NCI-H2081 (cell line): Measurements from ENCODE around the gene DPP6.

Experiments
- DNase-seq, 2 experiments: peaks; one replicate each; lab custom pipeline; 2025; lab: John Stamatoyannopoulos, UW

The DPP6 gene

GRCh38 chr7:154338701-154339506 is 286.7 kb downstream of the DPP6 start:
- DNase-seq, result no peak

GRCh38 chr7:154342971-154343633 is 290.9 kb downstream of the DPP6 start:
- no peak for DNase-seq

GRCh38 chr7:154343778-154344412 is 291.7 kb downstream of the DPP6 start:
- no peak for DNase-seq

- DNase-seq, result no peak
Measured at GRCh38 chr7:154345093-154345492, 292.9 kb downstream of the DPP6 start.

GRCh38 chr7:154347700-154348266 is 295.6 kb downstream of the DPP6 start:
- DNase-seq, result no peak

- DNase-seq, result no peak
Measured at GRCh38 chr7:154350892-154351291, 298.7 kb downstream of the DPP6 start.

- DNase-seq, result peak; percentile 52 to 75
Measured at GRCh38 chr7:154353355-154353767, 301.2 kb downstream of the DPP6 start.

- no peak for DNase-seq
Measured at GRCh38 chr7:154364170-154364569, 312.0 kb downstream of the DPP6 start.

GRCh38 chr7:154371424-154371823 is 319.2 kb downstream of the DPP6 start:
- no peak for DNase-seq

GRCh38 chr7:154372011-154372601 is 319.9 kb downstream of the DPP6 start:
- DNase-seq, result no peak

GRCh38 chr7:154373956-154374355 is 321.8 kb downstream of the DPP6 start:
- no peak for DNase-seq

GRCh38 chr7:154375956-154376355 is 323.8 kb downstream of the DPP6 start:
- DNase-seq, result no peak

- DNase-seq, result no peak
Measured at GRCh38 chr7:154380771-154381170, 328.6 kb downstream of the DPP6 start.

- DNase-seq, result no peak
Measured at GRCh38 chr7:154383045-154383444, 330.8 kb downstream of the DPP6 start.

GRCh38 chr7:154385214-154385613 is 333.0 kb downstream of the DPP6 start:
- no peak for DNase-seq

GRCh38 chr7:154387252-154387651 is 335.1 kb downstream of the DPP6 start:
- DNase-seq, result no peak

GRCh38 chr7:154388412-154388811 is 336.2 kb downstream of the DPP6 start:
- DNase-seq, result no peak

GRCh38 chr7:154388999-154389398 is 336.8 kb downstream of the DPP6 start:
- DNase-seq, result no peak

- DNase-seq, result no peak
Measured at GRCh38 chr7:154390961-154391360, 338.8 kb downstream of the DPP6 start.

- DNase-seq, result no peak
Measured at GRCh38 chr7:154394804-154395203, 342.6 kb downstream of the DPP6 start.

GRCh38 chr7:154406312-154406711 is 354.1 kb downstream of the DPP6 start:
- no peak for DNase-seq

- DNase-seq, result no peak
Measured at GRCh38 chr7:154409703-154410311, 357.6 kb downstream of the DPP6 start.
